Fibroblast of skin of left biceps (primary cell): ENCODE measurements around the gene PDZD8.
"Not testable (repeated sequence)": the region's sequence is repeated elsewhere in the genome, so short reads cannot be mapped to it uniquely, and the experiment has no call there.

Source experiments
- DNase-seq, 2 experiments: peaks; one replicate each; pipeline ENCODE4 v3.0.0-alpha.2; 2013; ENCODE audit warnings: low read depth in 2 of 2

Gene PDZD8

GRCh38 chr10:117294039-117294645 is 81.1 kb downstream of the PDZD8 start:
- DNase-seq: no peak

- not testable (repeated sequence) for DNase-seq
Measured at GRCh38 chr10:117290872-117291271, 84.4 kb downstream of the PDZD8 start.

GRCh38 chr10:117284716-117285494 is 90.3 kb downstream of the PDZD8 start:
- DNase-seq: no peak

DNA sequence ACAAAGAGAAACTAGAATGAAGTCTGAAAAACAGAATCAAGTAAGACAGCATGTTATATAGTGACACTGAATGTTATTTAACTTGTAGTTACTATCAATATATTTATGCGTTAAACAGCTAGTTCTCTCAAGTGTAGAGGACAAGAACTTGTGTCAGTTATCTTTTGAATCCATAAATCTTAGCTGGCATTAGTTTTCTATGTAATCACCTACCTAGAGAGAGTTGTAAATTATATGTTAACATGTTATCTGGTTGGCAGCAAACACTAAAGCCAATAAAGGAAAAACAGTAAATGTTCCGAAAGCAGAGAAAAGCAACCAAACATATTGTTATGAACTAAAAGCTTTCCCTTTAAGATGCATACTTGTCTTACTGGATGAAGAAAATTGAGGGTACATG is 97.6 kb downstream of the PDZD8 start:
- DNase-seq: no peak

DNA sequence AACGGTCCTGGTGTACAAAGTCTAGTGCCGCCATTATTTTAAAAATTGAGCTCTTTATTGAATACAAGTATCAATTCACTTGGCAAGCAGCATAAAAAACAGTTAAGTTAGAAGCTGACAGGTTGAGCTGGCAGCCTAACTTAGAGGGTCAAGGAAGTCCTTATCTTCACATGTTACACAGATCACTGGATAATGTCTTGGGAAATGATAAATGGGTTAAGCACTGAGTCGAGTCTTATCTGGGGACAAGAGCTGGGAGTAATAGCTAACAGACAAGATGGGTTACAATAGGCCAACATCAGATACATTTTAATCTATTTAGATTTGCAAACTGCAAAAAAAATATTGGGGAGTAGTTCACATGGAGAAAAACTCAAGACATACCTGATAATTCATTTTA is 100.1 kb downstream of the PDZD8 start:
- no peak for DNase-seq

DNA sequence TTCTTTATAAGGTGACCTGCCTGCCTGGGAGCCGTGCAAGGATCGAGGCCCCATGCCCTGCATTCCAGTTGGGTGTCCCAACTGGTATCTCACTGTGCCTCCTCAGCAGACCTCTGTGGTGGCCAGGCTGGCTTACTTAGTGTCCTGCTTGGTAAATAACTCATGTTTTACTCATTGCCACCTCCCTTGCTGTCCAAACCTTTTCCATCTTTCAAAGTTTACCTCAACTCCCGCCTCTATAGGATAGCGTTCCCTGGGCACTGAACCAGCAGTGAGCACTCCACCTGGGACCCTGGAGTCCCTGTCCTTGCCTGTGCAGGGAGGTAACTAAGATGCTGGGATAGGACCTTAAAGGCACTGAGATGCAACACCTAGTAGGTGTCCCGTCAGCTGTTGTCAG is 100.7 kb downstream of the PDZD8 start:
- no peak for DNase-seq

DNA sequence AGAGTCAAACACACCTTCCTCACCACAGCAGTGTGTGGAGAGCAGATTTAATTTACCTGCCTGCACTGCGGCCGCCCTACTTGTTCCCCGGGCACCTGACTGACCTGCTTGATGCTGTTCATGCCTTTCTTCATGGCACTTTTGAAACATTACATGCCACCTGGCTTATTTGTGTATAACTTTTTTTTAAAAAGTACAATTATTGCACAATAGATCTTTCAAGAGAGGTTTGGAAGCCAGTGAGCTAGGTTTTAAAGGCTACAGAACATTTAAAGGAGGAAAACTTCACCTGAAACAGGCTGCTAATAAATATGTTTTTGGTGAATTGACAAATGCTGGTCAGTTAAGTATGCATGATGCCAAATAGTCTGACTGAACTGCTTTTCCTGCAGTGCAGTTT is 101.3 kb downstream of the PDZD8 start:
- DNase-seq: no peak

DNA sequence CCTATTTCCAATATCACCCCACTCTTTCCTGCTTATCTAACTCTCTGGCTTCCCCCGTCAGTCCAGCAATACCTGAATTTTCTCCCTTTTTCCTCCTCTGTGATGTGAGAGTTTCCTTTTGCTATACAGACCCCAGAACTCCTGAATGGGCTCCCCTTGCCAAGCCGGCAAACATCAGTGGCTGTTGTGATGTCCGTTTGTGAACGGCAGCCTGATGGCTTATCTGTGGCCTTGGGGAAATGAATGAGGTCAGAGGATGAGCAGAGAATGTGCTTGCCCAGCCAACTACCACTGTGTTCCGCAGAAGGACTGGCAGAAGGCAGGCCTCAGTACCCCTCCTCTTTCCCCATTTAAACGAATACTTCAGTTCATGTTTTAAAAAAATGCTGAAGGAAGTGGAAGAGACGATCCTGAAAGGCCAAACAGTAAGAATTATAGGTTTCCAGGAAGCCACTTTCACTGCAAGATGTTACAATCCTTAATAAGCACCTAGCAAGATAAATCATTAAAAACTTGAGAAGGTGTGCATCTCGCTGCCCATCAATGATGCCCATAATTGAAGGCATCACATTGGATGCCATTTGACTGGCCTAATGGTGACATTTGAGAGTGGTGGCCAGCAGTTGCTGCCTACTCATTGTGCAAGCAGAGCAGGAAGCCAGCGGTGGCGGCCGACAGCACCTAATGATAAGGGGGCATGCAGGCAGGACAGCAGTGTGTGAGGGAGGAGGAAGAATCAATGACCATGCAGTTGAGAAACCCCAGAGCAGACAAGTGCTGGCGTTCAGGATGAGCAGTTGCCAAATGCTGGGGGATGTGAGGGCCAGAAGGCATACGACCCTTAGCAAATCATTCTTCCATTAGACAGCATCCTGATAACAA is 102.8 kb downstream of the PDZD8 start:
- DNase-seq: no peak

GRCh38 chr10:117271427-117271826 is 103.8 kb downstream of the PDZD8 start:
- DNase-seq: no peak

DNA sequence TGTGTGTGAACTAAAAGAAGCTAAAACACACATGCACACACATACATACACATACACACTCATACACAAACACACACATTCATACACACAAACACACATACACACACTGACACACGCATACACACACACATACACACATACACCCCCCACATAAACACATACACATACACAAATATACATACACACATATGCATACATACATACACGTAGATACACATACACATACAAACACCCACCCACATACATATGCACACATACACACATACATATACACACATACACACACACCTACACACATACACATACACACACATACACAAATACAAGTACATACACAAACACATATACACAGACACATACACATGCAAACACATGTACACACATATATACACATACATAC is 106.3 kb downstream of the PDZD8 start:
- no peak for DNase-seq

- DNase-seq: no peak
Measured at GRCh38 chr10:117268258-117268657, 107.0 kb downstream of the PDZD8 start.

- DNase-seq: no peak
Measured at GRCh38 chr10:117266812-117267211, 108.4 kb downstream of the PDZD8 start.

DNA sequence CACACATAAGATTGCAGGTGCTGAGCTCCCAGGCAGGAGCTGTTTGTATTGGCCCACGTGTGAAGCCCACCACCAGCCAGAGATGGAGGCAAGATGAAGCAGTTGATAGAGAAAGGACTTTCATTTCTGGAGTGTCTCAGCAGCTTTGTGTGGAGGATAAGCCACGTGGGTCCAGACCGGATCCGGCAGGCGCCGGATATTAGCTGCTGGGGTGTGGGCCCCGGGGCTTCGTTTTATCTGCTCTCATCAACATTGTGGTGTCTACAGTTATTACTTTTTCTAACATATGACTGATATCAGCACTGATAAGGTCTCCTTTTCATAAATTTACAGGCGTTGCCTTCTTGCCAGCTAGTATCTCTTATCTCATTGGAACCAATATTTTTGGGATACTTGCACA is 108.8 kb downstream of the PDZD8 start:
- no peak for DNase-seq

- no peak for DNase-seq
Measured at GRCh38 chr10:117264782-117265181, 110.5 kb downstream of the PDZD8 start.

- DNase-seq: no peak
Measured at GRCh38 chr10:117262903-117263293, 112.3 kb downstream of the PDZD8 start.

GRCh38 chr10:117262291-117262902 is 112.8 kb downstream of the PDZD8 start:
- DNase-seq: no peak

GRCh38 chr10:117261501-117261900 is 113.7 kb downstream of the PDZD8 start:
- no peak for DNase-seq

GRCh38 chr10:117260084-117260483 is 115.2 kb downstream of the PDZD8 start:
- DNase-seq: no peak

- DNase-seq: no peak
Measured at GRCh38 chr10:117259279-117259678, 116.0 kb downstream of the PDZD8 start.

GRCh38 chr10:117257721-117258120 is 117.5 kb downstream of the PDZD8 start:
- DNase-seq: no peak

DNA sequence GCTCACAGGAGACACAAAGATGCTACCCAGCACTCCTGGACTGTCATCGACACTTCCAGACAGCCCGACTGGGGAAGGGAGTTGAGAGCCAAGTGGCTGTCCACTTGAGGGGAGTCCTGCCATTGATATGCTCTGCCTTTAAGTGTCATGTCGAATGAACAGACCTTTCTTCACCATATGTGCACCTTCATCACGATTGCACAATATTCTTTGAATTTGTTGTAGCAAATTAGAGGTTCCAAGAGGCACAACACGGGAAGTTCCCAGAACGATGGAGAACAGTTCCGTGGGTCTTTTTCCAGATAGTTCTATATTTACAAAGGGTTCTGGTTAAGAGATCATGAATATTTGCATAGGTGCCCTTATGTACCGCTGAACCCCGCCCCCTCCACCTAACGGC is 118.3 kb downstream of the PDZD8 start:
- DNase-seq: no peak

DNA sequence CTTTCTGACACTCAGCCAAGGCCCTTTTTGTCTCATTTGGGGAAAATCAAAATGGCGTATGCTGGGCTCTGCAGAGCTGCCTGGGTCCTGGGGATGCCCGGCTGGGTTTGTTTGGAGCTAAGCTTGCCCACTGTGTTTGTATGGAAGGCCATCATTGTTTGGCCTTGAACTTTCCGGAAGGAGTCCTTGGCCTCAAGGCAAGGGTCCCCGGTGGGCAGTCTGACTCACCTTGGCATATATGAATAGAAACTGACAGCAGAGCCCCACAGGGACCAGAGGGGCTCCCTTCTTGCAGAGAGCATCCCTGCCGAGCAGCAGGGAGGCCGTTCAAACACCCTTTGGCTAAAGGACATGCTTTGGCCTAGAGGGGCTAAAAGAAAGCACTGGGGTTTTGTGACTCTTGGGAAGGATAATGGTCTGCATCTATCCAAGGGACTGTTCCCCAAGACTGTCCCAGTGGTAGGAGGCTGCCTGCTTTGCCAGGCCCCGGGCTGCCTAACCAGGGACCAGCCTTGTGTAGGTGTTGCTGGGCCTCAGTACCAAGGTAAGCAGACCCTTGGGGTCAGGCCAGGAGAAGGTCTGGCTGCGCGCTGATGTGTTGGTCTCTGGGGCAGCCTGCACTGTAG is 119.3 kb downstream of the PDZD8 start:
- DNase-seq: no peak
